ENCODE data around the gene PRKD2.

Gene PRKD2

DNA sequence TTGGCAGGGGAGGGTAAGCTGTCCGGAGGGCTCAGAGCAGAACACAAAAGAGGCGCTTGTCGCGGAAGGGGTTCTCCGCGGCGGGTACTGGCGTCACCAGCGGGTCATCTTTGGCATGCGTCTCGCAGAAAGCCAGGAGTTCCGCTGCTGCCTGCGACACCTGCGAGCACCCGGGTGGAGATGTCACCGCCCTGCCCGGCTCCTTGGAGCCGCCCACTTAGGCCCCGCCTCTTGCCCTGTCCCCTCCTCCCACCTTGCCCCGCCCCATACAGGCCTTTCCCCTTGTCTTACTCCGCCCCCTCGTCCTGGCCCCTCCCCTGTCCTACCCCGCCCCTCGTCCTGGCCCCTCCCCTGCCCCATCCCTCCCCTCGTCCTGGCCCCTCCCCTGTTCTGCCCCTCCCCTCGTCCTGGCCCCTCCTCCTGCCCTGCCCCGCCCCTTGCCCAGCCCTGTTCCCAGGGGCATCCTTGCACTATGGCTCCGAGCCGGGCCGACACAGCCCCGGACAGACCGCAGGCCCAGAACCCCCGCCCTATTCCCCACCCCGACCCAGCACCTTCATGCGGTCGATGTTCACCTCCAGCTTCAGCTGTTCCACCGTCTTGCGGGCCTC is 82.8 kb downstream of the PRKD2 start:
- TF ChIP-seq EZH2 (IDR thresholded peaks at IDR 0.05; ENCODE audit: borderline replicate concordance, low read depth, low read length, severe bottlenecking): no peak
- TF ChIP-seq, protein P1, sequence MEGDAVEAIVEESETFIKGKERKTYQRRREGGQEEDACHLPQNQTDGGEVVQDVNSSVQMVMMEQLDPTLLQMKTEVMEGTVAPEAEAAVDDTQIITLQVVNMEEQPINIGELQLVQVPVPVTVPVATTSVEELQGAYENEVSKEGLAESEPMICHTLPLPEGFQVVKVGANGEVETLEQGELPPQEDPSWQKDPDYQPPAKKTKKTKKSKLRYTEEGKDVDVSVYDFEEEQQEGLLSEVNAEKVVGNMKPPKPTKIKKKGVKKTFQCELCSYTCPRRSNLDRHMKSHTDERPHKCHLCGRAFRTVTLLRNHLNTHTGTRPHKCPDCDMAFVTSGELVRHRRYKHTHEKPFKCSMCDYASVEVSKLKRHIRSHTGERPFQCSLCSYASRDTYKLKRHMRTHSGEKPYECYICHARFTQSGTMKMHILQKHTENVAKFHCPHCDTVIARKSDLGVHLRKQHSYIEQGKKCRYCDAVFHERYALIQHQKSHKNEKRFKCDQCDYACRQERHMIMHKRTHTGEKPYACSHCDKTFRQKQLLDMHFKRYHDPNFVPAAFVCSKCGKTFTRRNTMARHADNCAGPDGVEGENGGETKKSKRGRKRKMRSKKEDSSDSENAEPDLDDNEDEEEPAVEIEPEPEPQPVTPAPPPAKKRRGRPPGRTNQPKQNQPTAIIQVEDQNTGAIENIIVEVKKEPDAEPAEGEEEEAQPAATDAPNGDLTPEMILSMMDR (IDR thresholded peaks at IDR 0.05; ENCODE audit: borderline replicate concordance, extremely low read depth, low read length, poor library complexity, severe bottlenecking): no peak
- Histone ChIP-seq H3K4me2 (ENCODE audit: insufficient read depth, low read length) (peak overlapping the region; percentile 88), H4K20me1 (ENCODE audit: insufficient read depth, low read length) (peaks cover 13% of the 10 kb centered on the region), H3K79me2 (ENCODE audit: insufficient read depth, low read length) (no peaks in the 10 kb centered on the region), H3K27ac (ENCODE audit: low read length) (no peak overlapping the region), H3K9ac (ENCODE audit: low read depth, low read length) (peak overlapping the region; percentile 32; the same call in 1 of the 2 replicates), H3K4me1 (ENCODE audit: insufficient read depth, low read length) (peaks cover 31% of the 10 kb centered on the region), H3K4me3 (ENCODE audit: low read depth in 1 of 2, low read length in 2 of 2) (peak overlapping the region in 1 of 2 experiments; percentile 54; a peak in 2 of 4 replicates), H3K27me3 (ENCODE audit: insufficient read depth, low read length, poor library complexity) (peaks cover 20% of the 10 kb centered on the region), H3K9me3 (ENCODE audit: insufficient read depth, low read length, severe bottlenecking) (no peaks in the 10 kb centered on the region), H3K36me3 (ENCODE audit: insufficient read depth, low read length) (no peaks in the 10 kb centered on the region), H2AFZ (ENCODE audit: low read depth, low read length) (peak overlapping the region; percentile 55; the same call in 1 of the 2 replicates)
- DNase-seq: peak; percentile 90
- ATAC-seq (ENCODE audit: insufficient read depth, low read depth): peak; percentile 64

DNA sequence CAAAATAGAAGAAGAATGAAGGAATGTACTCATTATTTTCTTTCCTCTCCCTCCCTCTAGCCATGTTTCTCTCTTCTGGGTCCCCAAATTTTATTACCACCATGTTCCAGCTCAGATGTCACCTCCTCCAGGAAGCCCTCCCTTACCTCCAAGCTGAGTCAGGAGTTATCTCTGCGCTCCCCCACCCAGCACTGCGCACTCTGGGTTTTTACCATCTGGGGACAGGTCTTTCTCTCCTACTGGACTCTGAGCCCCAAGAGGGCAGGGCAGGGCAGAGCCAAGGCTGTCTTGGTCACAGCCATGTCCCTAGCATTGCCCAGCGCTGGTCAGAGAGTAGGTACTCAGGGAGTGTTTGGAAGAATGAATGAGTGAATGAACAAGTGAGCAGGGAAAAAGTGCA is 83.8 kb downstream of the PRKD2 start:
- H3K4me1 ChIP-seq (ENCODE audit: insufficient read depth, low read length): peaks cover 21% of the 10 kb centered on the region
- DNase-seq (no peak), ATAC-seq (ENCODE audit: insufficient read depth, low read depth) (no peak)
- 0 out of 2 replicates have a peak overlapping the region, but pooled peaks have one; percentile 32 for H3K9ac ChIP-seq (ENCODE audit: low read depth, low read length)
- H3K36me3 ChIP-seq (ENCODE audit: insufficient read depth, low read length): no peaks in the 10 kb centered on the region
- H3K4me3 ChIP-seq (ENCODE audit: low read depth in 1 of 2, low read length in 2 of 2): no peak overlapping the region
- no peaks in the 10 kb centered on the region for H3K9me3 ChIP-seq (ENCODE audit: insufficient read depth, low read length, severe bottlenecking)
- H3K4me2 ChIP-seq (ENCODE audit: insufficient read depth, low read length): peak overlapping the region; percentile 88
- TF ChIP-seq EZH2 (IDR thresholded peaks at IDR 0.05; ENCODE audit: borderline replicate concordance, low read depth, low read length, severe bottlenecking): no peak
- TF ChIP-seq, protein P1 (IDR thresholded peaks at IDR 0.05; ENCODE audit: borderline replicate concordance, extremely low read depth, low read length, poor library complexity, severe bottlenecking): no peak
- no peaks in the 10 kb centered on the region for H3K79me2 ChIP-seq (ENCODE audit: insufficient read depth, low read length)
- H2AFZ ChIP-seq (ENCODE audit: low read depth, low read length): no peak overlapping the region
- H4K20me1 ChIP-seq (ENCODE audit: insufficient read depth, low read length): peaks cover 9% of the 10 kb centered on the region
- H3K27me3 ChIP-seq (ENCODE audit: insufficient read depth, low read length, poor library complexity): peaks cover 11% of the 10 kb centered on the region
- H3K27ac ChIP-seq (ENCODE audit: low read length): no peak overlapping the region

DNA sequence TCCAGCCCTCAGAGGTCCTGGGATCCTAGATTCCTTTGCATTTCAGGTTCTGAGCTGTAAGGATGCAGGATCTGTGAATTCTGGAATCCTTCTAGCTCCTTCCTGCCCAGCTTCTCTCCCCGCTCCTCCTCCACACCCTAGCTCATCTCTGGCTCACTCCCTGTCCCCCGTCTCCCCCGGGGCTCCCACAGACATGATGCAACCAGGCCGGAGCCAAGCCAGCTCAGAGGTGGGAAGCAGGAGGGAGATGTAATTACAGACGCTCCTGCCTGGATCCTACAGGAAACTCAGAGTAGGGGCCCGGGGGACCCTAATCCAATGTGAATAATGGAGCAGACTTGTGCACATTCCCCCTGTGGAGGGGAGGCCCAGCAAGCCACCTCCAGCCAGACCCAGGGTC is 85.4 kb downstream of the PRKD2 start:
- no peak overlapping the region for H3K4me3 ChIP-seq (ENCODE audit: low read depth in 1 of 2, low read length in 2 of 2)
- H3K79me2 ChIP-seq (ENCODE audit: insufficient read depth, low read length): no peaks in the 10 kb centered on the region
- no peaks in the 10 kb centered on the region for H3K36me3 ChIP-seq (ENCODE audit: insufficient read depth, low read length)
- DNase-seq: no peak
- no peak for ATAC-seq (ENCODE audit: insufficient read depth, low read depth)
- no peaks in the 10 kb centered on the region for H3K9me3 ChIP-seq (ENCODE audit: insufficient read depth, low read length, severe bottlenecking)
- H4K20me1 ChIP-seq (ENCODE audit: insufficient read depth, low read length): peaks cover 7% of the 10 kb centered on the region
- no peak overlapping the region for H3K27ac ChIP-seq (ENCODE audit: low read length)
- no peak overlapping the region for H3K4me2 ChIP-seq (ENCODE audit: insufficient read depth, low read length)
- H3K9ac ChIP-seq (ENCODE audit: low read depth, low read length): no peak overlapping the region
- no peak overlapping the region for H2AFZ ChIP-seq (ENCODE audit: low read depth, low read length)
- H3K4me1 ChIP-seq (ENCODE audit: insufficient read depth, low read length): peaks cover 18% of the 10 kb centered on the region
- TF ChIP-seq, protein P1 (IDR thresholded peaks at IDR 0.05; ENCODE audit: borderline replicate concordance, extremely low read depth, low read length, poor library complexity, severe bottlenecking): no peak
- no peak for TF ChIP-seq EZH2 (IDR thresholded peaks at IDR 0.05; ENCODE audit: borderline replicate concordance, low read depth, low read length, severe bottlenecking)
- H3K27me3 ChIP-seq (ENCODE audit: insufficient read depth, low read length, poor library complexity): peaks cover 7% of the 10 kb centered on the region

Measured in DND-41 (cell line).